ENCODE results near the gene APOA1. TPM values are rescaled to one million over a fixed set of nuclear protein-coding genes. Genes with fewer than 3 reads are reported as not detected.

Gene APOA1
- polyA plus RNA-seq, 1 of the 3 experiments (the other 2 are of a cell fraction) = 0.20 TPM

GRCh38 chr11:116881143-116881542, 43.7 kb upstream of the APOA1 start:
- H3K9ac ChIP-seq = no peak overlapping the region
- H3K4me3 ChIP-seq (ENCODE audit: low read depth in 2 of 2, low read length in 1 of 2) = no peak overlapping the region
- no peak overlapping the region for H3K4me2 ChIP-seq
- H3K79me2 ChIP-seq (ENCODE audit: insufficient read depth) = no peaks in the 10 kb centered on the region
- no peak overlapping the region for H2AFZ ChIP-seq (ENCODE audit: low read depth)
- H3K9me3 ChIP-seq = no peaks in the 10 kb centered on the region
- no peak for TF ChIP-seq TEAD4 (IDR thresholded peaks at IDR 0.05; ENCODE audit: borderline replicate concordance, insufficient read depth)
- TF ChIP-seq JUND (IDR thresholded peaks at IDR 0.05) = no peak
- TF ChIP-seq ZBTB33 (IDR thresholded peaks at IDR 0.05; ENCODE audit: borderline replicate concordance, low read depth) = no peak
- TF ChIP-seq TAF1 (IDR thresholded peaks at IDR 0.05; ENCODE audit: borderline replicate concordance, low read depth, low read length) = no peak
- no peak for TF ChIP-seq NFIC (IDR thresholded peaks at IDR 0.05; ENCODE audit: borderline replicate concordance)
- no peak for TF ChIP-seq REST (IDR thresholded peaks at IDR 0.05; ENCODE audit: low read depth, low read length)
- TF ChIP-seq CHD2 (IDR thresholded peaks at IDR 0.05; ENCODE audit: low read length, partially characterized antibody) = no peak
- TF ChIP-seq EZH2phosphoT487 (IDR thresholded peaks at IDR 0.05; ENCODE audit: borderline replicate concordance, low read depth) = no peak
- TF ChIP-seq ELF1 (IDR thresholded peaks at IDR 0.05) = no peak
- TF ChIP-seq RFX5 (IDR thresholded peaks at IDR 0.05; ENCODE audit: low read length) = no peak
- TF ChIP-seq FOXJ3 (CRISPR knock-in tag; IDR thresholded peaks at IDR 0.05) = no peak
- TF ChIP-seq IRF3 (IDR thresholded peaks at IDR 0.05; ENCODE audit: low read depth, low read length) = no peak
- no peak for TF ChIP-seq TCF12 (IDR thresholded peaks at IDR 0.05)
- TF ChIP-seq RAD21 (IDR thresholded peaks at IDR 0.05; ENCODE audit: low read length) = no peak
- TF ChIP-seq SIN3A (IDR thresholded peaks at IDR 0.05; ENCODE audit: borderline replicate concordance, low read depth, low read length) = no peak
- TF ChIP-seq SMC3 (IDR thresholded peaks at IDR 0.05; ENCODE audit: low read depth, low read length) = no peak
- no peak for TF ChIP-seq PBX3 (IDR thresholded peaks at IDR 0.05)
- TF ChIP-seq EP300 (IDR thresholded peaks at IDR 0.05; ENCODE audit: borderline replicate concordance in 1 of 2, low read depth in 1 of 2, low read length in 1 of 2) = no peak
- no peak for TF ChIP-seq MXI1 (IDR thresholded peaks at IDR 0.05; ENCODE audit: low read depth, low read length)
- no peaks in the 10 kb centered on the region for H3K36me3 ChIP-seq (replicated peaks in 1 of 2; ENCODE audit: control insufficient read depth in 1 of 2, insufficient read depth in 2 of 2, low read length in 1 of 2)
- 89% methylated on average over 6 of the region's 6 CpGs for WGBS (ENCODE audit: low lambda C conversion rate)
- H4K20me1 ChIP-seq (ENCODE audit: insufficient read depth) = no peaks in the 10 kb centered on the region
- POLR2A ChIA-PET = no interaction called here
- no peak overlapping the region for H3K27ac ChIP-seq (ENCODE audit: low read depth in 2 of 2, low read length in 1 of 2)
- CTCF ChIA-PET = interaction anchor here (1.3 to 5.3 kb wide), 6 partner anchors 11 to 345 kb away, joined by 3 to 79 read pairs (median 9); partner anchors contain the start of gene APOA5
- H3F3A ChIP-seq (replicated peaks; ENCODE audit: insufficient read depth) = peaks cover 7% of the 10 kb centered on the region
- no peaks in the 10 kb centered on the region for H3K9me2 ChIP-seq
- H3K27me3 ChIP-seq (ENCODE audit: insufficient read depth) = no peaks in the 10 kb centered on the region
- DNase-seq = no peak
- H3K4me1 ChIP-seq (ENCODE audit: control insufficient read depth in 1 of 2, insufficient read depth in 2 of 2, low read depth in 1 of 2, low read length in 1 of 2) = no peaks in the 10 kb centered on the region; a peak in 2 of 4 replicates
